HG03342 (cell line): ENCODE measurements around the gene SVIP.

Experiments
- ATAC-seq: cut with Tn5 transposase; IDR thresholded peaks from one replicate; pipeline ENCODE4 v1.9.1; 2021; ENCODE audit warnings: mild to moderate bottlenecking, moderate library complexity; ENCODE audit not compliant: unreplicated experiment

Gene SVIP

DNA sequence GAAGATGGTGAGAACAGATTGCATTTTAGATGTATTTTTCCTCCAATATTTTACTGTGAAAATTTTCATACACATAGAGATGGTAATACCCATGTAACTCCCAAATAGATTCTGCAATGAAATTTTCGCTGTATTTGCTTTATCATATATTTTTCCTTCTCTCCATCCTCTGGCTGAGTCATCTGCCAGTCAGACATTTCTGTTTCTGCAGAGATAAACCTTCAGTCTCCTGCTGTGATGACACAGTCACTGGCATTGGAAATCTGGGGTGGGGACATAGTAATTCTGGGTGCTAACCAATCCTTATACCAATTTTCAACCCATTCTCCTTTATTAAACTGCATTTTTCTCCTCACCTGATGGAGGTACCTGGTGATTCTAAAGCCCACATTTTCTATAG, 33.7 kb downstream of the SVIP start:
- no peak for ATAC-seq

DNA sequence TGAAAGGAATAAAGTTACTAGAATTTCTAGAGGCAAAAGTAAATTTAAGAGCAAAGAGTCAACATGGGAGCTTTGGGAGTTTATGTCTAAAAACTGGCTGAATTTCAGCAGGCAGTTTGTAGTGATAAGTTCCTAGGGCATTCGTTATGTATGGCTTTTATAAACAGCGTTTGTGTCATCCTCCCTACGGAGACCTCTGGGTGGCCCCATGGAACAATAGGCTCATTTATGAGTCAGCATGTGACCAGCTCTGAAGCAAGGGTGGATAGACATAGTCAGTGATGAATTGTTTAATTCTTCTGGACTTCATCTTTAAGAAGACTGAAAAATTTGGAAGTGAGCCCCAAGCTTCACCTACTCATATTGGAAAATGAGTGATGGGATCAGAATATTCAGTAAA, 37.1 kb downstream of the SVIP start:
- ATAC-seq = no peak

DNA sequence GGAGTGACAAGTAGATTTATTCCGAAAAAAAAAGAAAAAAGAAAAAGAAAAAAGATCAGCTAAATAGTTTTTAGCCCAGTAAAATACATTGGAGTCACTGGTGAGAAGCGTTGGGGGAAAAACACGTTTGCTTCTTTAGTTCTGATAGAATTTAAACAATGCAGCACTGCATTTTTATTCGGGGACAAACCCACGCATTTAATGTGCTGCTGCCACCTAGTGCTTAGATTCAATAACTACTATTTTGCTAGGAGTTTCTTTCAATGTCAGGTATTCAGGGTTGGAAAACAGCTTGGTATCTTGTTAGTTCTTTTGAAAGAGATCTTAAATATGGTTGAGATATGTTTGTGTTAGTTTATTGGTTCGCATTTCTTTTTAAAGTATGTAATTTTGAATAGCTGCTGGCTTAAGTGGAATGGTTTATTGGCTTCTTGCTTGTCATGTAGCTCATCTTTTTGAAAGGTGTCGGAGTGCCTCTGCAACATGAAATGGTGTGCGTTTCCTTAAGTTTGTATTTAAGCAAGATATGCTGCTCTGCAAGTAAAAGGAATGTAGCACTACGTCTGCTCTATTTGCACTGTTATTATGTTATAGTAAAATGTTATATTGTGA, 41.9 kb downstream of the SVIP start:
- ATAC-seq = no peak

DNA sequence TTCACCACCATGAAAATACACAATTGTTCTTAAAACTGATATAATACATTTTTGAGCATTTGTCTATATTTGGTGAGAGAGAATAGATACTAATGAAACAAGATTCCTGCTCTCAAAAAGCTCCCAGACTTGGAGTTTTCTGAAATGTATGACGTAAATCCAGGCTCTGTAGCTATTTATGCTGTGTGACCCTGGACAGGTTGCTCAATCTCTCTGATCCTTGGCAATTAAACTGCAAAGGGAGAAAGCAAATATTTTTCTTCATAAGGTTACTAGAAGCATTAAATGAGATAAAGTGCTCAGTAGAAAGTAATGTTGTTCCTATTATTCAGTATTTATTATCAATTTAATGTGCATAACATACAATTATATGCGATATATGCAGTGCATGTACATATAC, 42.5 kb downstream of the SVIP start:
- no peak for ATAC-seq

- ATAC-seq = peak; percentile 83
These were observed 43.1 kb downstream of the SVIP start for GRCh38 chr11:22786475-22786874.

DNA sequence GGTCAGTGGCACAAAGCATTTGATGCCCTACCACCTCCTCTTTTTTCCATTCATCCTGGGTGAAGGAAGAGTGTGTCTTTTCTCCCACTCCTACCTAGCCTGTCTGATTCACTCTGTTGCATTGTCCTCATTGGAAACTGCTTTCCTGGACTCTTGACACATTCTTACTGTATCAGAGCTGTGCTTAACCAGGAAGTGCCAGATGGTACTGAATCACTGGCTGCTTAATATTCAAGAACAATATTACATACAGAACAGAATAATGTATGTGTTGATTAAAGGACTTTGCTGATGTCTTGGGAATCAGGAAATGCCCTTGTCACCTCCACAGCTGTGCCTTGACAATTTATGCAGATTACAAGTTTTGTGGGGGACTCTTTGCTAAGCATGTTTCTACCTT, 44.4 kb downstream of the SVIP start:
- no peak for ATAC-seq

GRCh38 chr11:22780952-22781593, 48.5 kb downstream of the SVIP start:
- peak; percentile 95 for ATAC-seq

GRCh38 chr11:22779850-22780249, 49.8 kb downstream of the SVIP start:
- no peak for ATAC-seq

DNA sequence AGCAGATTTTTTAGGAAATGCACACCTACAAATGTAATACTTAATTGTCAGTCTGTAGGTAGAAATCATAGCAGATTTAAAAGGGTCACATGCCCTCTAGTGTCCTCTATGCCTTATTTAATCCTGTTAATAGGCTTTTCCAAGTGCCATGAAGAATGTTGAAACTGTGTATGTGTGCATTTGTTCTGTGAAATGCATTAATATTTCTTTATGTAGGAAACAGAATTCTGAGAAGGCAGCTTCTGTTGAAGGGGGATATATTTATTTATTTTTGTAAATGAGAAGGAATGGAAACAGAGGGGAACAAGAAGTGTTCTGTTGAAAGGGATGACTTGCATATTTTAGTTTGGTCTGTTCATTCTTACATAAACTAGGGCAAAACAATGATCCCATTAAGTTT, 51.0 kb downstream of the SVIP start:
- ATAC-seq = no peak

DNA sequence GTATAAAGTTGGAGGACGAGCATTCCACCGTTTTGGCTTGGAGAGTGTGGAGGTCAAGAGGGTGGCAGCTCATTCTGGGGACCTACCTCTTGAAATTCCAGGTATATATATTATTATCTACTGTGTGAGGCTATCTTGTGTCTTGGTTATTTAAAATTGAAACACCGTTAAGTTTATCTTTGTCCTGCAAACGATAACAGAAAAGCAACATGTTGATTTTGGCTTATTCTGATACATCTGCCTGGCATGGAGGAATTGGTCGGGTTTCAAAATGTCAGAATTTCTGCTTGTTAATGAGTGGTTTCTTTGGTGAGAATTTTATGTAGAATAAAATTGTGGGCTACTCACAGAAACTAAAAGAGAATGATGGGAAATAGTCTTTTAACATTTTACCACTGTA, 54.4 kb downstream of the SVIP start:
- ATAC-seq = no peak

GRCh38 chr11:22774716-22775115, 54.9 kb downstream of the SVIP start:
- ATAC-seq = peak; percentile 71

- ATAC-seq = no peak
These were observed 60.5 kb downstream of the SVIP start for GRCh38 chr11:22769081-22769480.
